ENCODE results near the gene PPM1H.

DNA sequence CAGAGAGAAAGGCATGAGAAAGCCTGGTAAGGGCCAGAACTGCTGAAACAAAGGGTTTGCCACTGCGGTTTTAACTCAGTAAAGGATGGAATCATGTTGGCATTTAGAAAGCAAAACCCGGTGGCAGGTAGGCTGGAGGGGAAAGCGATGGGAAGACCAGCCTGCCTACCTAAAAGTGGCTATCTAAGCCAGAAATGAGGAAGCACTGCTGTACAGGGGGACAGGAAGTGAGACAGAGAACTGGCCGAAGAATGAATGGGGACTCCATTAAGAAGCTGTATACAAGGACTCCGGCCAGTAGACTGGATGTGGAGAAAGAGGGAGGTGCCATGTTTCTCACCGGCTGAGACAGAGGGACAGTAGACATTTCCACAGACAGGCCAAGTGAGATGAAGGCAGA is 48.2 kb downstream of the PPM1H start:
- TF ChIP-seq, protein P1, sequence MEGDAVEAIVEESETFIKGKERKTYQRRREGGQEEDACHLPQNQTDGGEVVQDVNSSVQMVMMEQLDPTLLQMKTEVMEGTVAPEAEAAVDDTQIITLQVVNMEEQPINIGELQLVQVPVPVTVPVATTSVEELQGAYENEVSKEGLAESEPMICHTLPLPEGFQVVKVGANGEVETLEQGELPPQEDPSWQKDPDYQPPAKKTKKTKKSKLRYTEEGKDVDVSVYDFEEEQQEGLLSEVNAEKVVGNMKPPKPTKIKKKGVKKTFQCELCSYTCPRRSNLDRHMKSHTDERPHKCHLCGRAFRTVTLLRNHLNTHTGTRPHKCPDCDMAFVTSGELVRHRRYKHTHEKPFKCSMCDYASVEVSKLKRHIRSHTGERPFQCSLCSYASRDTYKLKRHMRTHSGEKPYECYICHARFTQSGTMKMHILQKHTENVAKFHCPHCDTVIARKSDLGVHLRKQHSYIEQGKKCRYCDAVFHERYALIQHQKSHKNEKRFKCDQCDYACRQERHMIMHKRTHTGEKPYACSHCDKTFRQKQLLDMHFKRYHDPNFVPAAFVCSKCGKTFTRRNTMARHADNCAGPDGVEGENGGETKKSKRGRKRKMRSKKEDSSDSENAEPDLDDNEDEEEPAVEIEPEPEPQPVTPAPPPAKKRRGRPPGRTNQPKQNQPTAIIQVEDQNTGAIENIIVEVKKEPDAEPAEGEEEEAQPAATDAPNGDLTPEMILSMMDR (IDR thresholded peaks at IDR 0.05): no peak
- no peak for TF ChIP-seq JUND (IDR thresholded peaks at IDR 0.05)
- no peak for TF ChIP-seq CHD2 (IDR thresholded peaks at IDR 0.05; ENCODE audit: low read length, partially characterized antibody)
- TF ChIP-seq RAD21 (IDR thresholded peaks at IDR 0.05; ENCODE audit: low read length): no peak
- no peak for TF ChIP-seq MXI1 (IDR thresholded peaks at IDR 0.05; ENCODE audit: low read depth, low read length)
- TF ChIP-seq YY1 (IDR thresholded peaks at IDR 0.05; ENCODE audit: low read depth): no peak
- TF ChIP-seq, protein P2, sequence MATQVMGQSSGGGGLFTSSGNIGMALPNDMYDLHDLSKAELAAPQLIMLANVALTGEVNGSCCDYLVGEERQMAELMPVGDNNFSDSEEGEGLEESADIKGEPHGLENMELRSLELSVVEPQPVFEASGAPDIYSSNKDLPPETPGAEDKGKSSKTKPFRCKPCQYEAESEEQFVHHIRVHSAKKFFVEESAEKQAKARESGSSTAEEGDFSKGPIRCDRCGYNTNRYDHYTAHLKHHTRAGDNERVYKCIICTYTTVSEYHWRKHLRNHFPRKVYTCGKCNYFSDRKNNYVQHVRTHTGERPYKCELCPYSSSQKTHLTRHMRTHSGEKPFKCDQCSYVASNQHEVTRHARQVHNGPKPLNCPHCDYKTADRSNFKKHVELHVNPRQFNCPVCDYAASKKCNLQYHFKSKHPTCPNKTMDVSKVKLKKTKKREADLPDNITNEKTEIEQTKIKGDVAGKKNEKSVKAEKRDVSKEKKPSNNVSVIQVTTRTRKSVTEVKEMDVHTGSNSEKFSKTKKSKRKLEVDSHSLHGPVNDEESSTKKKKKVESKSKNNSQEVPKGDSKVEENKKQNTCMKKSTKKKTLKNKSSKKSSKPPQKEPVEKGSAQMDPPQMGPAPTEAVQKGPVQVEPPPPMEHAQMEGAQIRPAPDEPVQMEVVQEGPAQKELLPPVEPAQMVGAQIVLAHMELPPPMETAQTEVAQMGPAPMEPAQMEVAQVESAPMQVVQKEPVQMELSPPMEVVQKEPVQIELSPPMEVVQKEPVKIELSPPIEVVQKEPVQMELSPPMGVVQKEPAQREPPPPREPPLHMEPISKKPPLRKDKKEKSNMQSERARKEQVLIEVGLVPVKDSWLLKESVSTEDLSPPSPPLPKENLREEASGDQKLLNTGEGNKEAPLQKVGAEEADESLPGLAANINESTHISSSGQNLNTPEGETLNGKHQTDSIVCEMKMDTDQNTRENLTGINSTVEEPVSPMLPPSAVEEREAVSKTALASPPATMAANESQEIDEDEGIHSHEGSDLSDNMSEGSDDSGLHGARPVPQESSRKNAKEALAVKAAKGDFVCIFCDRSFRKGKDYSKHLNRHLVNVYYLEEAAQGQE (IDR thresholded peaks at IDR 0.05; ENCODE audit: low read depth, low read length): no peak
- TF ChIP-seq, protein P3, sequence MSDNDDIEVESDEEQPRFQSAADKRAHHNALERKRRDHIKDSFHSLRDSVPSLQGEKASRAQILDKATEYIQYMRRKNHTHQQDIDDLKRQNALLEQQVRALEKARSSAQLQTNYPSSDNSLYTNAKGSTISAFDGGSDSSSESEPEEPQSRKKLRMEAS (IDR thresholded peaks at IDR 0.05; ENCODE audit: low read depth): no peak
- no peak for TF ChIP-seq TCF12 (IDR thresholded peaks at IDR 0.05)
- TF ChIP-seq SIN3A (IDR thresholded peaks at IDR 0.05; ENCODE audit: borderline replicate concordance, low read depth, low read length): no peak
- TF ChIP-seq, protein P4, sequence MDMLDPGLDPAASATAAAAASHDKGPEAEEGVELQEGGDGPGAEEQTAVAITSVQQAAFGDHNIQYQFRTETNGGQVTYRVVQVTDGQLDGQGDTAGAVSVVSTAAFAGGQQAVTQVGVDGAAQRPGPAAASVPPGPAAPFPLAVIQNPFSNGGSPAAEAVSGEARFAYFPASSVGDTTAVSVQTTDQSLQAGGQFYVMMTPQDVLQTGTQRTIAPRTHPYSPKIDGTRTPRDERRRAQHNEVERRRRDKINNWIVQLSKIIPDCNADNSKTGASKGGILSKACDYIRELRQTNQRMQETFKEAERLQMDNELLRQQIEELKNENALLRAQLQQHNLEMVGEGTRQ (IDR thresholded peaks at IDR 0.05; ENCODE audit: borderline replicate concordance, low read depth, low read length): no peak
